ENCODE data around the gene DUSP22. TPM values are rescaled to one million over a fixed set of nuclear protein-coding genes. Genes with fewer than 3 reads are reported as not detected.

The DUSP22 gene
- total RNA-seq, 1 experiment from 2014 or later: 19.2 TPM

GRCh38 chr6:379410-380181, 87.3 kb downstream of the DUSP22 start:
- Histone ChIP-seq H3K9ac (ENCODE audit: low read length) (no peak overlapping the region), H2AFZ (ENCODE audit: low read depth, low read length, poor library complexity, severe bottlenecking) (no peak overlapping the region), H3K9me2 (ENCODE audit: insufficient read depth) (no peaks in the 10 kb centered on the region), H3K36me3 (ENCODE audit: control insufficient read depth in 1 of 2, insufficient read depth in 2 of 2, low read length in 2 of 2) (no peaks in the 10 kb centered on the region), H3K4me3 (replicated peaks in 1 of 2; ENCODE audit: low read depth in 1 of 2, low read length in 2 of 2) (no peak overlapping the region), H3K79me2 (ENCODE audit: insufficient read depth, low read length) (no peaks in the 10 kb centered on the region), H3K4me2 (ENCODE audit: low read length) (no peak overlapping the region), H3K9me3 (ENCODE audit: control insufficient read depth in 1 of 2, insufficient read depth in 1 of 2, low read depth in 1 of 2, low read length in 2 of 2) (peaks cover 0 to 4% of the 10 kb centered on the region in 2 experiments; a peak in 2 of 4 replicates), H3K4me1 (ENCODE audit: control insufficient read depth in 1 of 2, insufficient read depth in 2 of 2, low read length in 2 of 2) (no peaks in the 10 kb centered on the region), H4K20me1 (ENCODE audit: insufficient read depth) (no peaks in the 10 kb centered on the region), H3K27me3 (ENCODE audit: insufficient read depth, low read length) (no peaks in the 10 kb centered on the region), H3K27ac (ENCODE audit: low read depth, low read length) (no peak overlapping the region)
- intact Hi-C loops (cut with micrococcal nuclease): loop anchor here (2.0 kb wide), 1 partner anchor 59 kb away; no protein-coding TSS in a partner anchor
- POLR2A ChIA-PET: no interaction called here
- no TSS peak for BruUV-seq (replicated peaks)
- RAD21 ChIA-PET (ENCODE audit: low non-redundant PET in 1 of 2, low total read pairs in 2 of 2, uncharacterized antibody in 2 of 2, unreplicated experiment in 2 of 2): no interaction called here
- ATAC-seq (no peak), DNase-seq (ENCODE audit: low read depth, low spot score) (no peak)
- CTCF ChIA-PET: no interaction called here
- TF ChIP-seq RAD21 (IDR thresholded peaks at IDR 0.05; ENCODE audit: low read depth) (no peak), EGR1 (IDR thresholded peaks at IDR 0.05; ENCODE audit: low read depth) (no peak), EZH2 (IDR thresholded peaks at IDR 0.05) (no peak), FOSL1 (IDR thresholded peaks at IDR 0.05; ENCODE audit: low read depth) (no peak), ATF3 (IDR thresholded peaks at IDR 0.05) (no peak), TCF7L2 (IDR thresholded peaks at IDR 0.05; ENCODE audit: borderline replicate concordance, extremely low read depth, insufficient read depth, insufficient read length) (no peak), ZNF274 (IDR thresholded peaks at IDR 0.05; ENCODE audit: low read depth, low read length) (no peak), POLR2A (IDR thresholded peaks at IDR 0.05; ENCODE audit: borderline replicate concordance, extremely low read depth, insufficient read depth, insufficient read length) (no peak)
- TF ChIP-seq, protein P1, sequence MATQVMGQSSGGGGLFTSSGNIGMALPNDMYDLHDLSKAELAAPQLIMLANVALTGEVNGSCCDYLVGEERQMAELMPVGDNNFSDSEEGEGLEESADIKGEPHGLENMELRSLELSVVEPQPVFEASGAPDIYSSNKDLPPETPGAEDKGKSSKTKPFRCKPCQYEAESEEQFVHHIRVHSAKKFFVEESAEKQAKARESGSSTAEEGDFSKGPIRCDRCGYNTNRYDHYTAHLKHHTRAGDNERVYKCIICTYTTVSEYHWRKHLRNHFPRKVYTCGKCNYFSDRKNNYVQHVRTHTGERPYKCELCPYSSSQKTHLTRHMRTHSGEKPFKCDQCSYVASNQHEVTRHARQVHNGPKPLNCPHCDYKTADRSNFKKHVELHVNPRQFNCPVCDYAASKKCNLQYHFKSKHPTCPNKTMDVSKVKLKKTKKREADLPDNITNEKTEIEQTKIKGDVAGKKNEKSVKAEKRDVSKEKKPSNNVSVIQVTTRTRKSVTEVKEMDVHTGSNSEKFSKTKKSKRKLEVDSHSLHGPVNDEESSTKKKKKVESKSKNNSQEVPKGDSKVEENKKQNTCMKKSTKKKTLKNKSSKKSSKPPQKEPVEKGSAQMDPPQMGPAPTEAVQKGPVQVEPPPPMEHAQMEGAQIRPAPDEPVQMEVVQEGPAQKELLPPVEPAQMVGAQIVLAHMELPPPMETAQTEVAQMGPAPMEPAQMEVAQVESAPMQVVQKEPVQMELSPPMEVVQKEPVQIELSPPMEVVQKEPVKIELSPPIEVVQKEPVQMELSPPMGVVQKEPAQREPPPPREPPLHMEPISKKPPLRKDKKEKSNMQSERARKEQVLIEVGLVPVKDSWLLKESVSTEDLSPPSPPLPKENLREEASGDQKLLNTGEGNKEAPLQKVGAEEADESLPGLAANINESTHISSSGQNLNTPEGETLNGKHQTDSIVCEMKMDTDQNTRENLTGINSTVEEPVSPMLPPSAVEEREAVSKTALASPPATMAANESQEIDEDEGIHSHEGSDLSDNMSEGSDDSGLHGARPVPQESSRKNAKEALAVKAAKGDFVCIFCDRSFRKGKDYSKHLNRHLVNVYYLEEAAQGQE (IDR thresholded peaks at IDR 0.05; ENCODE audit: low read depth): no peak
